WTC11 (cell line): ENCODE measurements around the gene ZEB2. TPM values are rescaled to one million over a fixed set of nuclear protein-coding genes. Genes with fewer than 3 reads are reported as not detected.
A peak's percentile ranks its signal among the peaks of the same experiment; 100 is the strongest.

ENCODE experiments used
- ATAC-seq: fragments of 200-7000 bp; cut with Tn5 transposase; 2 replicates; pipeline ENCODE4 v1.10.0; 2021; ENCODE audit warnings: mild to moderate bottlenecking, moderate library complexity
- CTCF ChIA-PET: fragments of 300-600 bp; sonication (Branson Sonifier 250); formaldehyde crosslinking; loops from one replicate; lab custom pipeline; 2021; ENCODE audit warnings: antibody characterized with exemption; lab: Charles Lee
- POLR2A ChIA-PET: fragments of 350-600 bp; sonication (Branson Sonifier 250); formaldehyde crosslinking; loops from one replicate; lab custom pipeline; 2021; ENCODE audit warnings: antibody characterized with exemption; lab: Charles Lee
- DNase-seq: peaks from one replicate; pipeline ENCODE4 v3.0.0; 2021; ENCODE audit warnings: low spot score
- H3K27ac Mint-ChIP-seq: 2 replicates; pipeline ENCODE4 v1.8.0; 2021; ENCODE audit warnings: mixed read lengths
- H3K27me3 Mint-ChIP-seq: 2 replicates; pipeline ENCODE4 v1.8.0; 2021; ENCODE audit warnings: low read depth, mild to moderate bottlenecking, moderate library complexity, mixed read lengths
- H3K36me3 Mint-ChIP-seq: 2 replicates; pipeline ENCODE4 v1.8.0; 2021; ENCODE audit warnings: mixed read lengths
- H3K4me1 Mint-ChIP-seq: 2 replicates; pipeline ENCODE4 v1.8.0; 2022; ENCODE audit warnings: mixed read lengths
- H3K4me3 Mint-ChIP-seq: 2 replicates; pipeline ENCODE4 v1.8.0; 2021; ENCODE audit warnings: mild to moderate bottlenecking, moderate library complexity, mixed read lengths
- H3K9me3 Mint-ChIP-seq: 2 replicates; pipeline ENCODE4 v1.8.0; 2021; ENCODE audit warnings: mixed read lengths
- CREB1 ChIP-seq: sonication (generic); formaldehyde crosslinking; IDR thresholded peaks from 2 replicates; pipeline ENCODE4 v1.8.0; 2023; ENCODE audit warnings: mild to moderate bottlenecking, missing genetic modification reagents
- ELF4 ChIP-seq: sonication (generic); formaldehyde crosslinking; IDR thresholded peaks from 2 replicates; pipeline ENCODE4 v1.8.1; 2022; ENCODE audit warnings: low read depth, mild to moderate bottlenecking, moderate library complexity, missing genetic modification reagents
- ESRRA ChIP-seq: sonication (generic); formaldehyde crosslinking; IDR thresholded peaks from 2 replicates; pipeline ENCODE4 v1.8.1; 2022; ENCODE audit warnings: mild to moderate bottlenecking, missing genetic modification reagents, borderline replicate concordance
- GRHL2 ChIP-seq: fragments of 250-450 bp; sonication (Bioruptor Pico); IDR thresholded peaks from 2 replicates; pipeline ENCODE4 v1.8.0; 2022; ENCODE audit warnings: mild to moderate bottlenecking, moderate library complexity; ENCODE audit not compliant: insufficient replicate concordance, severe bottlenecking
- IRF2 ChIP-seq: sonication (generic); formaldehyde crosslinking; IDR thresholded peaks from 2 replicates; pipeline ENCODE4 v1.8.0; 2022; ENCODE audit warnings: low read depth, missing genetic modification reagents, borderline replicate concordance
- JUN ChIP-seq: sonication (generic); formaldehyde crosslinking; IDR thresholded peaks from 2 replicates; pipeline ENCODE4 v1.8.0; 2023; ENCODE audit warnings: mild to moderate bottlenecking, missing genetic modification reagents
- KAT7 ChIP-seq: sonication (generic); formaldehyde crosslinking; IDR thresholded peaks from 2 replicates; pipeline ENCODE4 v1.8.1; 2023; ENCODE audit warnings: missing genetic modification reagents, mild to moderate bottlenecking, borderline replicate concordance
- NFATC4 ChIP-seq: fragments of 250-450 bp; sonication (Bioruptor Pico); IDR thresholded peaks from 2 replicates; pipeline ENCODE4 v1.9.0; 2021; ENCODE audit warnings: mild to moderate bottlenecking
- NR2C2 ChIP-seq: sonication (generic); formaldehyde crosslinking; IDR thresholded peaks from 2 replicates; pipeline ENCODE4 v1.8.0; 2022; ENCODE audit warnings: mild to moderate bottlenecking, missing genetic modification reagents
- PRRX2 ChIP-seq: fragments of 250-450 bp; sonication (Bioruptor Pico); IDR thresholded peaks from 2 replicates; pipeline ENCODE4 v1.8.0; 2021; ENCODE audit warnings: mild to moderate bottlenecking
- SOX15 ChIP-seq: fragments of 250-450 bp; sonication (Bioruptor Pico); IDR thresholded peaks from 2 replicates; pipeline ENCODE4 v1.9.0; 2021; ENCODE audit warnings: mild to moderate bottlenecking
- TEAD4 ChIP-seq: sonication (generic); formaldehyde crosslinking; IDR thresholded peaks from 2 replicates; pipeline ENCODE4 v1.8.0; 2022; ENCODE audit warnings: mild to moderate bottlenecking, missing genetic modification reagents
- TP53 ChIP-seq: sonication (generic); formaldehyde crosslinking; IDR thresholded peaks from 2 replicates; pipeline ENCODE4 v1.8.1; 2023; ENCODE audit warnings: mild to moderate bottlenecking, missing genetic modification reagents
- ZNF138 ChIP-seq: sonication (generic); formaldehyde crosslinking; conservative IDR thresholded peaks from 2 replicates; pipeline ENCODE4 v1.8.1; 2022; ENCODE audit warnings: mild to moderate bottlenecking, moderate library complexity, missing genetic modification reagents
- ZNF232 ChIP-seq: sonication (generic); formaldehyde crosslinking; IDR thresholded peaks from 2 replicates; pipeline ENCODE4 v1.8.0; 2022; ENCODE audit warnings: mild to moderate bottlenecking, missing genetic modification reagents
- ZNF416 ChIP-seq: fragments of 250-450 bp; sonication (Bioruptor Pico); IDR thresholded peaks from 2 replicates; pipeline ENCODE4 v1.9.0; 2021; ENCODE audit warnings: mild to moderate bottlenecking, inconsistent platforms
- total RNA-seq: library from RNA; stranded (reverse); gene quantifications from 3 replicates; pipeline ENCODE4 v1.2.3, GENCODE V29; 2021
- TF ChIP-seq, protein P1 (sequence below): sonication (generic); formaldehyde crosslinking; IDR thresholded peaks from 2 replicates; pipeline ENCODE4 v1.8.0; 2022; ENCODE audit warnings: mild to moderate bottlenecking, missing genetic modification reagents
- TF ChIP-seq, protein P2 (sequence below): sonication (generic); formaldehyde crosslinking; conservative IDR thresholded peaks from 2 replicates; pipeline ENCODE4 v1.8.1; 2022; ENCODE audit warnings: mild to moderate bottlenecking, missing genetic modification reagents
- TF ChIP-seq, protein P3 (sequence below): sonication (generic); formaldehyde crosslinking; IDR thresholded peaks from 2 replicates; pipeline ENCODE4 v1.8.1; 2023; ENCODE audit warnings: mild to moderate bottlenecking, moderate library complexity, missing genetic modification reagents
- TF ChIP-seq, protein P4 (sequence below): sonication (generic); formaldehyde crosslinking; IDR thresholded peaks from 2 replicates; pipeline ENCODE4 v1.8.0; 2022; ENCODE audit warnings: mild to moderate bottlenecking, missing genetic modification reagents
- TF ChIP-seq, protein P5 (sequence below): sonication (generic); formaldehyde crosslinking; conservative IDR thresholded peaks from 2 replicates; pipeline ENCODE4 v1.8.1; 2023; ENCODE audit warnings: mild to moderate bottlenecking, low read depth, missing genetic modification reagents, moderate library complexity
- TF ChIP-seq, protein P6 (sequence below): fragments of 250-450 bp; sonication (Bioruptor Pico); IDR thresholded peaks from 2 replicates; pipeline ENCODE4 v1.9.0; 2021; ENCODE audit warnings: mild to moderate bottlenecking
- TF ChIP-seq, protein P7 (sequence below): fragments of 250-450 bp; sonication (Bioruptor Pico); IDR thresholded peaks from 2 replicates; pipeline ENCODE4 v1.8.0; 2021; ENCODE audit warnings: mild to moderate bottlenecking
- TF ChIP-seq, protein P8 (sequence below): sonication (generic); formaldehyde crosslinking; IDR thresholded peaks from 2 replicates; pipeline ENCODE4 v1.8.1; 2022; ENCODE audit warnings: missing genetic modification reagents, borderline replicate concordance

Gene ZEB2
- total RNA-seq, 1 experiment from 2014 or later: 0.42 TPM

DNA sequence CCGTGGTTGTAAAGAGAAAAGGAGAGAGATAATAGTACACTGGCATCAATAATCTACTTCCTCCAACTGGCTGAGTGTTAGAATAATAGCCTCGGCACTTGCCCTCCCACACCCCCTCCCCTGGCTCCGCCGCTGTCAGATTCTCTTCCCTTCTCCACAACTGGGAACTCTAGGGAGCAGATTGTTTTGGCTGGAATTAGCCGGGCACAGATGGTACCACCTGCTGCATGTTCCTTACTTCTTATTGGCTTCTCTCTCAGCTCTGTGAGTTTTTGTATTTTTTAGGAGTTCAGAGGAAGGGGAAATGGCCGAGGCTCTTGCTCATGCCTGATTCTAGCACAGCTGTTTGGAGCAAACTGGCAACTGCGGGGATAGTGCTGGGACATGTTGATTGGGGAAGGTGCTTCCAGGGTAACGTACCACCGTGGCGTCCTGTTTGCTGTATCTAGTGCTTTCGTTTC lies 140.0 kb downstream of the ZEB2 start:
- ChIA-PET CTCF (no interaction called here), POLR2A (no interaction called here)
- Mint-ChIP-seq H3K4me3 (no peak overlapping the region), H3K27ac (no peak overlapping the region), H3K4me1 (peaks cover 7% of the 10 kb centered on the region; the same call in 1 of the 2 replicates), H3K36me3 (no peaks in the 10 kb centered on the region), H3K27me3 (no peaks in the 10 kb centered on the region), H3K9me3 (peaks cover 6% of the 10 kb centered on the region)
- DNase-seq: no peak
- peak; percentile 36 for ATAC-seq
- TF ChIP-seq, protein P1, sequence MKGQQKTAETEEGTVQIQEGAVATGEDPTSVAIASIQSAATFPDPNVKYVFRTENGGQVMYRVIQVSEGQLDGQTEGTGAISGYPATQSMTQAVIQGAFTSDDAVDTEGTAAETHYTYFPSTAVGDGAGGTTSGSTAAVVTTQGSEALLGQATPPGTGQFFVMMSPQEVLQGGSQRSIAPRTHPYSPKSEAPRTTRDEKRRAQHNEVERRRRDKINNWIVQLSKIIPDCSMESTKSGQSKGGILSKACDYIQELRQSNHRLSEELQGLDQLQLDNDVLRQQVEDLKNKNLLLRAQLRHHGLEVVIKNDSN: no peak
- TF ChIP-seq NFATC4 (CRISPR knock-in tag) (no peak), TEAD4 (CRISPR knock-in tag) (no peak), SOX15 (no peak), GRHL2 (CRISPR knock-in tag) (no peak), CREB1 (CRISPR knock-in tag) (no peak), TP53 (CRISPR knock-in tag) (no peak), NR2C2 (CRISPR knock-in tag) (no peak), ZNF232 (CRISPR knock-in tag) (no peak), ELF4 (no peak), KAT7 (CRISPR knock-in tag) (no peak), PRRX2 (CRISPR knock-in tag) (no peak), ESRRA (no peak)
- TF ChIP-seq, protein P2, sequence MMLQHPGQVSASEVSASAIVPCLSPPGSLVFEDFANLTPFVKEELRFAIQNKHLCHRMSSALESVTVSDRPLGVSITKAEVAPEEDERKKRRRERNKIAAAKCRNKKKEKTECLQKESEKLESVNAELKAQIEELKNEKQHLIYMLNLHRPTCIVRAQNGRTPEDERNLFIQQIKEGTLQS (CRISPR knock-in tag): no peak
- TF ChIP-seq, protein P3, sequence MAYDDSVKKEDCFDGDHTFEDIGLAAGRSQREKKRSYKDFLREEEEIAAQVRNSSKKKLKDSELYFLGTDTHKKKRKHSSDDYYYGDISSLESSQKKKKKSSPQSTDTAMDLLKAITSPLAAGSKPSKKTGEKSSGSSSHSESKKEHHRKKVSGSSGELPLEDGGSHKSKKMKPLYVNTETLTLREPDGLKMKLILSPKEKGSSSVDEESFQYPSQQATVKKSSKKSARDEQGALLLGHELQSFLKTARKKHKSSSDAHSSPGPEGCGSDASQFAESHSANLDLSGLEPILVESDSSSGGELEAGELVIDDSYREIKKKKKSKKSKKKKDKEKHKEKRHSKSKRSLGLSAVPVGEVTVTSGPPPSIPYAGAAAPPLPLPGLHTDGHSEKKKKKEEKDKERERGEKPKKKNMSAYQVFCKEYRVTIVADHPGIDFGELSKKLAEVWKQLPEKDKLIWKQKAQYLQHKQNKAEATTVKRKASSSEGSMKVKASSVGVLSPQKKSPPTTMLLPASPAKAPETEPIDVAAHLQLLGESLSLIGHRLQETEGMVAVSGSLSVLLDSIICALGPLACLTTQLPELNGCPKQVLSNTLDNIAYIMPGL (CRISPR knock-in tag): no peak
- TF ChIP-seq, protein P4, sequence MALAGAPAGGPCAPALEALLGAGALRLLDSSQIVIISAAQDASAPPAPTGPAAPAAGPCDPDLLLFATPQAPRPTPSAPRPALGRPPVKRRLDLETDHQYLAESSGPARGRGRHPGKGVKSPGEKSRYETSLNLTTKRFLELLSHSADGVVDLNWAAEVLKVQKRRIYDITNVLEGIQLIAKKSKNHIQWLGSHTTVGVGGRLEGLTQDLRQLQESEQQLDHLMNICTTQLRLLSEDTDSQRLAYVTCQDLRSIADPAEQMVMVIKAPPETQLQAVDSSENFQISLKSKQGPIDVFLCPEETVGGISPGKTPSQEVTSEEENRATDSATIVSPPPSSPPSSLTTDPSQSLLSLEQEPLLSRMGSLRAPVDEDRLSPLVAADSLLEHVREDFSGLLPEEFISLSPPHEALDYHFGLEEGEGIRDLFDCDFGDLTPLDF: no peak

DNA sequence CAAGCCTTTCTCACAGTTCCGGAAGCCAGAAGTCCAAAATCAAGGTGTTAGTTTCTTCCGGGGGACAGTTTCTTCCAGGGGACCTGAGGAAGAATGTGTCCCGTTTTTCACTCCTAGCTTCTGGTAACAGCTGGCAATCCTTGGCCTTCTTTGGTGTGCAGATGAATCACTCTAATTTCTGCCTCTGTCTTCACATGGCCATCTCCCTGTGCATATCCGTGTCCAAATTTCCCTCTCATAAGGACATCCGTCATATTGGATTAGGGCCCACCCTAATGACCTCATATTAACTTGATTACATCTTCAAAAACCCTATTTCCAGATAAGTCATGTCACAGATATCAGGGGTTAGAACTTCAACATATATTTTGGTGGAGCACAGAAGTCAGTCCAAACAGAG lies 141.4 kb downstream of the ZEB2 start:
- ATAC-seq: no peak

DNA sequence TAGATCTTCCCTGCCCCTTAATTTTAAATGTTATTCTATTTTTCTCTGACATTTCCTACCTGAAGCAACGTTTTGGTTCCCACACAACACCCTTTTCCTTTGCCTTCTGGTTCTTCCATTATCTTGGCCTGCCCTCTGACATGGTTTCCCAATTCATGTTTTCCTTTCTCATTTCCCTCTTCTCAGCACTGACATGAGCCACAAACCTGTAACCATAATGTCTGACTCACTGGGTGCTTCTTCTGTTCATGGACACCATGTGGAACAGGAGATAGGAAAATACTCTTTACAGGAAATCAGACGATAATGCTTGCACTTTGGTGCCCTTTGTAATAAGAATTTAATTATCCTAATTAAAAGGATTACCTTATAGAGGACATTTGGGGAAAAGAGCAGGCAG lies 142.0 kb downstream of the ZEB2 start:
- no peak for DNase-seq
- Mint-ChIP-seq H3K36me3 (no peaks in the 10 kb centered on the region), H3K4me3 (no peak overlapping the region), H3K27me3 (no peaks in the 10 kb centered on the region), H3K9me3 (no peaks in the 10 kb centered on the region), H3K27ac (no peak overlapping the region), H3K4me1 (peaks cover 7% of the 10 kb centered on the region; the same call in 1 of the 2 replicates)
- no peak for ATAC-seq
- ChIA-PET CTCF (no interaction called here), POLR2A (no interaction called here)
- TF ChIP-seq IRF2: no peak
- no peak for TF ChIP-seq ZNF138
- TF ChIP-seq JUN (CRISPR knock-in tag): no peak
- TF ChIP-seq, protein P5, sequence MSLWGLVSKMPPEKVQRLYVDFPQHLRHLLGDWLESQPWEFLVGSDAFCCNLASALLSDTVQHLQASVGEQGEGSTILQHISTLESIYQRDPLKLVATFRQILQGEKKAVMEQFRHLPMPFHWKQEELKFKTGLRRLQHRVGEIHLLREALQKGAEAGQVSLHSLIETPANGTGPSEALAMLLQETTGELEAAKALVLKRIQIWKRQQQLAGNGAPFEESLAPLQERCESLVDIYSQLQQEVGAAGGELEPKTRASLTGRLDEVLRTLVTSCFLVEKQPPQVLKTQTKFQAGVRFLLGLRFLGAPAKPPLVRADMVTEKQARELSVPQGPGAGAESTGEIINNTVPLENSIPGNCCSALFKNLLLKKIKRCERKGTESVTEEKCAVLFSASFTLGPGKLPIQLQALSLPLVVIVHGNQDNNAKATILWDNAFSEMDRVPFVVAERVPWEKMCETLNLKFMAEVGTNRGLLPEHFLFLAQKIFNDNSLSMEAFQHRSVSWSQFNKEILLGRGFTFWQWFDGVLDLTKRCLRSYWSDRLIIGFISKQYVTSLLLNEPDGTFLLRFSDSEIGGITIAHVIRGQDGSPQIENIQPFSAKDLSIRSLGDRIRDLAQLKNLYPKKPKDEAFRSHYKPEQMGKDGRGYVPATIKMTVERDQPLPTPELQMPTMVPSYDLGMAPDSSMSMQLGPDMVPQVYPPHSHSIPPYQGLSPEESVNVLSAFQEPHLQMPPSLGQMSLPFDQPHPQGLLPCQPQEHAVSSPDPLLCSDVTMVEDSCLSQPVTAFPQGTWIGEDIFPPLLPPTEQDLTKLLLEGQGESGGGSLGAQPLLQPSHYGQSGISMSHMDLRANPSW (CRISPR knock-in tag): no peak
- TF ChIP-seq, protein P6, sequence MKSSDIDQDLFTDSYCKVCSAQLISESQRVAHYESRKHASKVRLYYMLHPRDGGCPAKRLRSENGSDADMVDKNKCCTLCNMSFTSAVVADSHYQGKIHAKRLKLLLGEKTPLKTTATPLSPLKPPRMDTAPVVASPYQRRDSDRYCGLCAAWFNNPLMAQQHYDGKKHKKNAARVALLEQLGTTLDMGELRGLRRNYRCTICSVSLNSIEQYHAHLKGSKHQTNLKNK (CRISPR knock-in tag): no peak
- TF ChIP-seq, protein P7, sequence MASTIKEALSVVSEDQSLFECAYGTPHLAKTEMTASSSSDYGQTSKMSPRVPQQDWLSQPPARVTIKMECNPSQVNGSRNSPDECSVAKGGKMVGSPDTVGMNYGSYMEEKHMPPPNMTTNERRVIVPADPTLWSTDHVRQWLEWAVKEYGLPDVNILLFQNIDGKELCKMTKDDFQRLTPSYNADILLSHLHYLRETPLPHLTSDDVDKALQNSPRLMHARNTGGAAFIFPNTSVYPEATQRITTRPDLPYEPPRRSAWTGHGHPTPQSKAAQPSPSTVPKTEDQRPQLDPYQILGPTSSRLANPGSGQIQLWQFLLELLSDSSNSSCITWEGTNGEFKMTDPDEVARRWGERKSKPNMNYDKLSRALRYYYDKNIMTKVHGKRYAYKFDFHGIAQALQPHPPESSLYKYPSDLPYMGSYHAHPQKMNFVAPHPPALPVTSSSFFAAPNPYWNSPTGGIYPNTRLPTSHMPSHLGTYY: no peak
- TF ChIP-seq, protein P8, sequence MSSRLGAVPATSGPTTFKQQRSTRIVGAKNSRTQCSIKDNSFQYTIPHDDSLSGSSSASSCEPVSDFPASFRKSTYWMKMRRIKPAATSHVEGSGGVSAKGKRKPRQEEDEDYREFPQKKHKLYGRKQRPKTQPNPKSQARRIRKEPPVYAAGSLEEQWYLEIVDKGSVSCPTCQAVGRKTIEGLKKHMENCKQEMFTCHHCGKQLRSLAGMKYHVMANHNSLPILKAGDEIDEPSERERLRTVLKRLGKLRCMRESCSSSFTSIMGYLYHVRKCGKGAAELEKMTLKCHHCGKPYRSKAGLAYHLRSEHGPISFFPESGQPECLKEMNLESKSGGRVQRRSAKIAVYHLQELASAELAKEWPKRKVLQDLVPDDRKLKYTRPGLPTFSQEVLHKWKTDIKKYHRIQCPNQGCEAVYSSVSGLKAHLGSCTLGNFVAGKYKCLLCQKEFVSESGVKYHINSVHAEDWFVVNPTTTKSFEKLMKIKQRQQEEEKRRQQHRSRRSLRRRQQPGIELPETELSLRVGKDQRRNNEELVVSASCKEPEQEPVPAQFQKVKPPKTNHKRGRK (CRISPR knock-in tag): no peak
- TF ChIP-seq KAT7 (CRISPR knock-in tag): no peak
- no peak for TF ChIP-seq ZNF416 (CRISPR knock-in tag)

More for the DNA sequence above, 141.4 kb downstream of the ZEB2 start:
- TF ChIP-seq PRRX2 (CRISPR knock-in tag): no peak
- DNase-seq: no peak
- H3K27ac Mint-ChIP-seq: no peak overlapping the region
- POLR2A ChIA-PET: no interaction called here
- H3K36me3 Mint-ChIP-seq: no peaks in the 10 kb centered on the region
- CTCF ChIA-PET: no interaction called here
- peaks cover 7% of the 10 kb centered on the region; the same call in 1 of the 2 replicates for H3K4me1 Mint-ChIP-seq
- peaks cover under 1% of the 10 kb centered on the region; the same call in 1 of the 2 replicates for H3K9me3 Mint-ChIP-seq
- no peaks in the 10 kb centered on the region for H3K27me3 Mint-ChIP-seq
- no peak overlapping the region for H3K4me3 Mint-ChIP-seq
